Gastrocnemius medialis (tissue), 4 donors: Measurements from ENCODE around the gene MGST3.

Experiments used
- POLR2A ChIP-seq, 2 donors: fragments of 450-650 bp; IDR thresholded peaks; one replicate each; pipeline ENCODE4 v1.6.1; 2017; ENCODE audit warnings: antibody characterized with exemption in 2 of 2, mild to moderate bottlenecking in 2 of 2, moderate library complexity in 2 of 2
- TF ChIP-seq, protein P1 (sequence below), 5 experiments: fragments of 450-650 bp in 3 of 5; fragments of 200-600 bp in 2 of 5; sonication (generic) in 2 of 5; IDR thresholded peaks in 4 of 5; conservative IDR thresholded peaks in 1 of 5; 1 replicate in 4 of 5; 2 replicates in 1 of 5; pipeline ENCODE4 v1.5.1; 2016 to 2019; ENCODE audit warnings: antibody characterized with exemption in 5 of 5, mild to moderate bottlenecking in 3 of 5, moderate library complexity in 3 of 5

DNA sequence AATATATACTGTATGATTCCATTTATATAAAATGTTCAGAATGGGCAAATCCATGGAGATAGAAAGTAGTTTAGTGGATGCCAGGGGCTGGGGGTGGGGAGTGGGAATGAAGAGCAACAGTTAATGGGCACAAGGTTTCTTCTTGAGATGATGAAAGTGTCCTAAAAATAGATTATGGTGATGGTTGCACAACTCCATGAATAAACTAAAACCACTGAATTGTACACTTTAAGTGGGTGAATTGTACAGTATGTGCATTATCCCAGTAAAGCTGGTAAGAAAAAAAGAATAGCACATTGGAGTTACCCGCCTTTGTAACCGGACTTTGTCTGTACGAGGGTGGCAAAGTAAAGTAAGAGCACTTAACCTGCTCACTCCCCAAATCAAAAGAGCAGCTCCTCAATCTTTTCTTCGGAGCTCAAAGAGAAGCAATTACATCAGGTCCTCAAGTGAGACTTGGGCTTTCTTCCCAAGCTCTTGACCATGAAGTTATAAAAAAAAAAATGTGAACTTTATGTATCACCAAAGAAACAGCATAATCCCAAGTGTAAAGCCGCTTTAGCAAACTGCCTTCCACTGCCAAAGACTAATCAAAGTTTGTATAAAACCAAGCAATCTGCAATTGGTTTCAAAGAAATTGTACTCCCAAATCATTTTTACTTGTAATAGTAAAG, 35.3 kb downstream of the MGST3 start:
- TF ChIP-seq, protein P1, sequence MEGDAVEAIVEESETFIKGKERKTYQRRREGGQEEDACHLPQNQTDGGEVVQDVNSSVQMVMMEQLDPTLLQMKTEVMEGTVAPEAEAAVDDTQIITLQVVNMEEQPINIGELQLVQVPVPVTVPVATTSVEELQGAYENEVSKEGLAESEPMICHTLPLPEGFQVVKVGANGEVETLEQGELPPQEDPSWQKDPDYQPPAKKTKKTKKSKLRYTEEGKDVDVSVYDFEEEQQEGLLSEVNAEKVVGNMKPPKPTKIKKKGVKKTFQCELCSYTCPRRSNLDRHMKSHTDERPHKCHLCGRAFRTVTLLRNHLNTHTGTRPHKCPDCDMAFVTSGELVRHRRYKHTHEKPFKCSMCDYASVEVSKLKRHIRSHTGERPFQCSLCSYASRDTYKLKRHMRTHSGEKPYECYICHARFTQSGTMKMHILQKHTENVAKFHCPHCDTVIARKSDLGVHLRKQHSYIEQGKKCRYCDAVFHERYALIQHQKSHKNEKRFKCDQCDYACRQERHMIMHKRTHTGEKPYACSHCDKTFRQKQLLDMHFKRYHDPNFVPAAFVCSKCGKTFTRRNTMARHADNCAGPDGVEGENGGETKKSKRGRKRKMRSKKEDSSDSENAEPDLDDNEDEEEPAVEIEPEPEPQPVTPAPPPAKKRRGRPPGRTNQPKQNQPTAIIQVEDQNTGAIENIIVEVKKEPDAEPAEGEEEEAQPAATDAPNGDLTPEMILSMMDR (IDR thresholded peaks at IDR 0.05 in 4 of 5, conservative IDR thresholded peaks at IDR 0.05 in 1 of 5), result no peak
- no peak for TF ChIP-seq POLR2A (IDR thresholded peaks at IDR 0.05)
